ENCODE results near the gene PAX7.

PAX7 gene

DNA sequence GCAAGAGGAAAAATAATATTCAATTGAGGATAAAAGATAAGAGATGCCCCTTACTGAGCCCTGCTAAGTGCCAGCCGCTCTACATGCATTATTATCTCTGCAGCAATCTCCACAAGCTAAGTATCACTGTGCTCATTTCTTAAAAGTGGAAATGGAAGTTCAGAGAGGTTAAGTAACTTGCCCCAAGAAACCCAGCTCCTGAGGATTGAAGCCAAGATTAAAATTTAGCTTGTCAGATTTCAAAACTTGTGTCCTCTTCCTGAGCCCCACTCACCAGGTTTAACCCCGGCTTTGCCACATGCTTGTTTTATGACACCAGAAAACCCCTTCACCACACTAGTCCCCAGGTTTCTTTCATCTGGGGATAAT, 11.2 kb upstream of the PAX7 start:
- no peak for DNase-seq

DNA sequence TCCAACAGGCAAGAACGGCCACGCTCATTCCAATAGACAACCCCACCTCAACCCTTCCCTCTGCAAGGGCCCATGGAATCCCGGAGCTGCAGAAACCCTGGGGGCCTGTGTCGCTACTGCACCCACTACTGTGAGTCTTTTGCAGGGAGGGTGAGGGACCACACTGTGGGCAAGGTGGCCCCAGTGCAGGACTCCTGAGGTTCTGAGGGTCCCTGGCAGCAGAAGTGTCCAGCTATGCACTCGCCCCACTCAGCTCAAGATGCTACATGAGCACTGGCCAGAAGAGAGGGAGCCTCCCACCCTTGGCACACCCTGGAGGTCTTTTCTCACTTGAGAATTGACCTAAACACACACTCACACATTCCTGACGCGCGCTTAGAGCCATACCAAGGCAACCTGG, 2.1 kb upstream of the PAX7 start:
- DNase-seq, result no peak

DNA sequence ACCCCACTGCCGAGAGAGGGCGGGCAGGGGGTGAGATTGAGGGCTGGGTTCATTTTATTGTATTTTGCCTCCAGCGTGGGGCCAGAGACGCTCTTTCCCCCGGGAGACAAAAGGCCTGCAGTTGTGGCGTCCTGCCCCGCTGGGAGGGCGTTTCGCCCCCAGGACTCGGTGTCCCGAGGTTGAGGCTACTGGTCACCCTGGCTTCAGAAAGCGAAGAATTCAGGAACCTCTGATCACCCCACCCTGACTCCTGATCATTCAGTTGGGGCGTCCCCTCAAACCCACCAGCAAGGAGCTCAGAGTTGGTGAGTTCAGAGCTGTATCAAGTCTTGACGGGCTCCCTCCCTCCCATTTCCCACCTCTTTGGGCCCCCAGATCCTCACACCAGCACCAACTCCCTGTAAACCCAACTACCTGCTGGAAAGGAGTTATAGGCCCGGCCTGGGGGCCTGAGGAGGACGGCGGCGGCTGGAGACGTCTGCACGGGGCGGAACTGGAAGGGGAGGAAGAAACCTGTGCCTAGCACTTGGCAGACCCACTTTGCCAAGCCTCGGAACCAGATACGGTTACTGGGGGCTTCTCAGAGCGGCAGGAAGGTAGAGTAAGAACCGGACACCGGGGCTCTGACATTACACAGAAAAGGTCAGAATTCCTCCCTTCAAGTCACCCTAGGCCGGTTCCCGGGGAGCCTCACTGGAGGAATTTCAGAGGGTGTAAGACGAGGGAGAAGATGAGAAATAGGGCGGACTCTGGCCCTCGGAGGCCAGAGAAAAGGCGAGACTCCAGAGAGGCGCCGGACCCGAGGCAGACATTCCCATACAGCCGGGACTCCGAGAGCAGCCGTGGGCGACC, 761 bp upstream of the PAX7 start:
- DNase-seq, result no peak

- no peak for DNase-seq
These were observed 1.0 kb downstream of the PAX7 start for GRCh38 chr1:18631496-18632217.

DNA sequence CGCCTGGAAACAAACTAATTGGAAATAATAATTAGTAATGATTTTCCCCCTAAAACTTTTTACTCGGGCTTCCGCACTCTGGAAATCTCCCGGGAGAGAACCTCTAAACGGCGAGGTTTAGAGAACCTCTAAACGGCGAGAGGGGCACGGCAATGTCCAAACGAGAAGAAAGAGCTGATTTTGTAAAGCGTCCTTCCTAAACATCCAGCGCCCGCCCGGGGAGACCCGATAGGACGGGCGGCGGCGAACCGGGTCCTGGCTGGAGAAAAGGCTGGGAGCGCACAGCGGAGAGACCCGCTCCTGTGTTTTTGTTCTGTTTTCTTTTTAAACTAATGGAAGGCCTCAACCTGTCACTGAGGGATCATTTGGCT, 1.6 kb downstream of the PAX7 start:
- no peak for DNase-seq

DNA sequence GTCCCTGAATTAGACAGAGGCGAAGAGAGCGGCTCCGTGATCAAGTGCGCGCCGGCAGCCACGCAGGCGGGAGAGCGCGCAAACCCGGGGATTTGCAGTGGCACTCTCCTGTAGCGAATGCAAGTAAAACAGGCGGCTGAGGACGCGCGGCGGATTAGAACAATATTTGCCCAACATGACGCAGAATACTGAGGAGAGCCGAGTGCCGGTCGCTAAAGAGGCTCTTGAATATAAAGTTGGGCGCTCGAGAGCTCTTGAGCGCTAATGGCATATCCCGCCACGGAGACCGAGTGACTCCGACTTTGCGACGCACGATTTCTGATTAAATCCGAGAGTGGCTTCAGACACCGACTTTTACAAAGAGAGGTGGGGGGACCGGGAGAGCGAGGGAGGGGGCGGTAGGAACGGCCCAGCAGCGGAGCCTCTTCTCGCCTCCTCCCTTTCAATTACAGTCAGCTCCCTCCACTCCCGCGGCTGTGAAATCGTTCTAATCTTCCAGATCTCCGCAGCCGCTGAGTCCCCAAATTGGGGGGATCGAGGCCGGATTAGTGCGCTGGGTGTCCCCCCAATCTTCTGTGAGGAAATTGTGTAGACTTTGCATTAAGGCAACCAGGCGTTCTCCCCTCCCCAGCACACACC, 2.3 kb downstream of the PAX7 start:
- no peak for DNase-seq

GRCh38 chr1:18633422-18634155, 2.9 kb downstream of the PAX7 start:
- DNase-seq, result no peak

DNA sequence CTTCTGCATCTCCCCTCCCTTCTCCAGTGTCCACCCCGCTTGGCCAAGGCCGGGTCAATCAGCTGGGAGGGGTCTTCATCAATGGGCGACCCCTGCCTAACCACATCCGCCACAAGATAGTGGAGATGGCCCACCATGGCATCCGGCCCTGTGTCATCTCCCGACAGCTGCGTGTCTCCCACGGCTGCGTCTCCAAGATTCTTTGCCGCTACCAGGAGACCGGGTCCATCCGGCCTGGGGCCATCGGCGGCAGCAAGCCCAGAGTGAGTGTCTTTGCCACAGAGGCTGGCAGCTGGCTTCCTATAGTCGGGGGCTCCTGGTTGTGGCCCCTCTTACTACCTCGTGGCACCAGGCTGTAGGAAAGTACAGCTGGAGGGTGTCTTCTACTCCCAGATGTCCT, 3.6 kb downstream of the PAX7 start:
- no peak for DNase-seq

DNA sequence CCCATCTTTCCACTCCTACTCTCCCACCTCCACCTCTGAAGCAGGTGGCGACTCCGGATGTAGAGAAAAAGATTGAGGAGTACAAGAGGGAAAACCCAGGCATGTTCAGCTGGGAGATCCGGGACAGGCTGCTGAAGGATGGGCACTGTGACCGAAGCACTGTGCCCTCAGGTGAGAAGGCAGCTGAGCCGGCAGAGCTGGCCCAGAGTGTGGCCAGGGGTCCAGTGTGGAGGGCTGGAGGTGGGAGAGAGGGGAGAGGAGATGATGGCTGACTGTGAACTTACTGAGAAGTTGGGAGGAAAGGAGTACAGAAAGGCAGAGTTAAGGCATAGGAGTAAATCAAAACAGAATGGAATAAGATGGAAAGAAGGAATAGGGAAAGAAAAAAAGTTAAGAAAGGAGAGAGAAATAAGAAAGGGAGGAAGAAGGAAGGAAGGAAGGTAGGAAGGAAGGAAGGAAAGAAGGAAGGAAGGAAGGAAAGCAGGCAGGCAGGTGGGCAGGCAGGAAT, 4.5 kb downstream of the PAX7 start:
- no peak for DNase-seq

- DNase-seq, result no peak
These were observed 5.4 kb downstream of the PAX7 start for GRCh38 chr1:18635891-18636595.

DNA sequence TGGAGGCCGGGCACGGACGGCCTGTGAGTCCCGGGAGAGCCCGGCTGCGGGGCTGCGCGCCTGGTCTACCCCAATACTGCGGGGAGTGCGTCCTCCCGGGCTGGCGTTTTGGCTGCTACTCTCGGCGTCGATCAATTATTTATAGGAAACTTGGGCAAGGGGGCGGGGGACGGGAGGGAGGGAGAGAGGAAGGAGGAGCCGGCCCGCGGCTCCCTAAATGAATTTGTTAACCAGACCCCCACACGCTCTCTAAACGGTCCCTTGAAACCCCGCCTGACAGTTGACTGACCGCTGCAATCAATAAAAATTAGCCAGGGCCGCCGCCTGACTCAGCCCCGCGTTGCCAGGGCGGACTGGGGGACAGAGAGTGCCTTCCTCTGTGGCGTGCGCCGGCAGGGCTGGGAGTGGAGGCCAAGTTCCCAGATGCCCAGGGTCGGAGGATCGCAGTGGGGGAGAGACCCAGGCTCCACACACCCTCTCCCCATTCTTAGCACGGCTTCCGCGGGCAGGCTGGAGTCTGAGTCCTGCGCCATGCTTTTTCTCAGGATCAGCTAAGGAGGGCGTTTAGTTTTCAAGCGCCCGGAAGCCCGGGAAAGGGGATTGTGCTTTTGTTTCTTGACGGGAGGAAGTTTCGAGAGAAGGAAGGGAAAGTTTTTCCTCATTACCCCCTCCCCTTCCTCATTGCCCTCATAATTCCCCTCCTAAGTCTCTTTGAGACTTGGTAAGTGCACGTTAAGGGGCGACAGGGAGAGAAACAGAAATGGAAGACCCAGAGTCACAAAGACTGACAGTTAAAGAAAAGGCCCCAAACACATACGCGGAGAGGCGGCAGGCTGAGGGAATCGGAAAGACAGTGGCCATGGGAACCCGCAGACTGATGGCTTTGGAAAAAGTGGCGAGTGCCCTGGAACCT, 6.2 kb downstream of the PAX7 start:
- no peak for DNase-seq

DNA sequence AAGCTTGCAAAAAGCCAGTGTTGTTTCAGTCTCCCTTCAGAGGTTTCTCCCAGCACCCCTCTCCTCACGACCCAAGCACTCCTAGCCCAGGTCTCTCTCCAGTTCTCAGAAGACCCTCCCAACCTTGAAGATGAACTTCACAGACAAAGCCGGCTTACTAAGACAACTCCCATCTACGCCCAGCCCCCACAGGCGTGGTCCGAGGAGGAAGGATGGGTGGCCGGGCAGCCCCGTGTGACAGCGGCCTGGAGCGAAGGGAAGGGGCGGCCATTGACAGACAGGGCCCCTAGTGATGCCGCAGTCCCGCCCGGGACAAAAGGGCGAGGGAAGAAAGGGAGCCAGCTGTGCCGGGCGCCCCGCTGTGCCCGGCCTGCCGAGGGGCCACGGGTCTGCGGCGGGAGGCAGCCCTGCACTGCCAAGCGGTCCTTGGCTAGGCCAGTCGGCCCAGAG, 6.9 kb downstream of the PAX7 start:
- DNase-seq, result no peak

GRCh38 chr1:18637962-18638834, 7.6 kb downstream of the PAX7 start:
- DNase-seq, result no peak

GRCh38 chr1:18638835-18639364, 8.3 kb downstream of the PAX7 start:
- DNase-seq, result no peak

GRCh38 chr1:18639368-18640055, 8.9 kb downstream of the PAX7 start:
- DNase-seq, result no peak

DNA sequence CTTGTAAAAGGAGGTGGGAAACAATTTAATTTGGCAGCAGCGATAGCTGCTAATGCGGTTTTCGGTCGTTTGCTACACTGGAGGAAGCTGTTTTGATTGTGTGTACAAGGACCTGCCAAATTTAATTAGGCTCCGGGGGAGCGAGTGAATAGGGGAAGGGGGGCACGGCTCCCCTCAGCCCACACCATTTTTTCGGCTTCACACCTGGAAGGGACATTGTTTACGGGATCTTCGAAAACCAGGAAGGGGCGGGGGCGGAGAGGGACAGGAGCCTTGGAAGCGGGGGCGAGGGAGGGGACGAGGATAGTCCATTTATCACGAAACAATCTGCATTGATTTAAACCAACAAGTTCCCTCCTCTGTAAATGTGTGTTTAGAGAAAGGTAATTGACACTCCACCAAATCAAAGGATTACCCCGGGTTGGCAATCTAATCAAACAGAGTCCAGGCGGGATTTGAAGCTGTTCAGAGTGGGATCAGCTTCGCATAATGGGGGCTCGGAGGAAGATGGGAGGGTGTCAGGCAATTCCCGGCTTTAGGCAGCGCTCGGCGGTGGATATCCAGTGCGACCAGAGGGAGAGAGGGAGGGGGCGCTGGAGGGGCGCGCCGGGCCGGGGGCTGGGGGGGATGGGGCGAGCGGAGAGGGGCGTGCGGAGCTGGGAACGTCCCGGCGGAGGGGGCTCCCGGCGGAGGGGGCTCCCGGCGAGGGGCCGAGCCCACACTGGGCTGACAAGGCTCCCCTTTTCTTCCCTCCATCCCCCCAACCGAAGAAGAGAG, 9.8 kb downstream of the PAX7 start:
- no peak for DNase-seq

DNA sequence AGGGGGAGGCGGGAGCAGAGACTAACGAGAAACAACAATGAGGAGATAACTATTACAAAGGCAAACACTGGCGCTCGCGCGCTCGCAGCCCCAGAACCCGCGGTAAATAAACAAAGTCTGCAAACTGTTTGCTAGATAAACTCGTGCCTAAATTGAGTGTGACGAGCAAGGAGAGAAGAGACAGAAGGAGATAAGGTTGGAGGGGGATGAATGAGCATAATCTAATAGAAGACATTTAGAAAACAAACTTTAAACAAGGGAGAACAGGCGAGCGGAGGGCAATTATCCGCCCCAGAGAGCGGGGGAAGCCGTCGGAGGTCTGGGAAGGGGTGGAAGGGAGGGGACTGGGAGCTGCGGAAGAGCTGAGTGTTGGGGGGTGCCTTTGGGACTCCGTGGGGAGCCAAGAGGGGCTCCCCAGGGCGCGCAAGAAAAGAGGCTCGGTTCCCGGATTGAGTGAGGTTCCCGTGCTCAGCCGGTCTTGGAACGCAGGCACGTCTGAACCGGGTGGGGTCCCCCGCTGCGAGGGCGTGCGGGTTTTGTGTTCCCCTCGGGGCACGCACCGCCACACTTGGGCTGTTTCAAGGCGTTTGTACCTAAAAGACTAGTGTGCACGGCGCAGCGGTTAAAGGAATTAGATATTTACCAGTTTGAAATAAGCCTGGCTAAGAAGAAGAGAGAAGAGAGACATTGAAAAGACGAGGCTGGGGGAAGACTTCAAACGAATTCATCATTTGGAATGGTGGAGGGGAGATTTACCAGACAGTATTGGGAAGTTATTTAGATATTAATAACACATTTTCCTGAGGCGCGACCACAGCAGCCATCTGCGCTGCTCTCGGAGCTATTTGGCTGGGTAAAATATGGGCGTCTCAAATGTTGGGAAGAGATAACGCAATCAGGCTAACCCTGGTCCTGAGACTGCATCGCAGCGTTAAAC, 10.6 kb downstream of the PAX7 start:
- DNase-seq, result no peak
